PC-3 (cell line): ENCODE results near the gene RORB. TPM values are rescaled to one million over a fixed set of nuclear protein-coding genes. Genes with fewer than 3 reads are reported as not detected.

Source experiments
- ATAC-seq: fragments of 200-7000 bp; cut with Tn5 transposase; 2 replicates; pipeline ENCODE4 v1.9.1; 2020; ENCODE audit warnings: mild to moderate bottlenecking, moderate library complexity
- BruUV-seq: library from RNA; stranded (reverse); fragments of 400-500 nt; replicated peaks from 2 replicates; lab custom pipeline; 2021; lab: Mats Ljungman, UMichigan
- CTCF ChIA-PET: fragments of 300-600 bp; sonication (Branson Sonifier 250); formaldehyde crosslinking; loops from one replicate; lab custom pipeline; 2022; ENCODE audit warnings: antibody characterized with exemption; lab: Charles Lee
- POLR2A ChIA-PET: fragments of 300-600 bp; sonication (Branson Sonifier 250); formaldehyde crosslinking; loops from one replicate; lab custom pipeline; 2022; ENCODE audit warnings: antibody characterized with exemption; ENCODE audit not compliant: unreplicated experiment; lab: Charles Lee
- DNase-seq: peaks from one replicate; pipeline ENCODE4 v3.0.0-alpha.2; 2015
- H2AFZ ChIP-seq: fragments of 300-600 bp; sonication (generic); 2 replicates; pipeline ENCODE4 v1.6.0; 2016; ENCODE audit warnings: antibody characterized with exemption, low read length
- H3F3A ChIP-seq: fragments of 300-600 bp; sonication (generic); one replicate; pipeline ENCODE4 v1.6.0; 2017; ENCODE audit warnings: antibody characterized with exemption, low read length, control low read depth, mild to moderate bottlenecking; ENCODE audit not compliant: unreplicated experiment
- H3K27ac ChIP-seq: fragments of 300-600 bp; sonication (generic); 2 replicates; pipeline ENCODE4 v1.5.1; 2016; ENCODE audit warnings: mild to moderate bottlenecking, low read length
- H3K27me3 ChIP-seq: fragments of 300-600 bp; sonication (generic); 2 replicates; pipeline ENCODE4 v1.6.1; 2016; ENCODE audit warnings: low read length, mixed read lengths
- H3K36me3 ChIP-seq: fragments of 300-600 bp; sonication (generic); 2 replicates; pipeline ENCODE4 v1.6.1; 2016; ENCODE audit warnings: low read depth, mixed run types, low read length, mixed read lengths
- H3K4me1 ChIP-seq: fragments of 300-600 bp; sonication (generic); 2 replicates; pipeline ENCODE4 v1.5.1; 2016; ENCODE audit warnings: low read length; ENCODE audit not compliant: insufficient read depth
- H3K4me2 ChIP-seq: fragments of 300-600 bp; sonication (generic); 2 replicates; pipeline ENCODE4 v1.6.0; 2016; ENCODE audit warnings: low read length
- H3K4me3 ChIP-seq: fragments of 300-600 bp; sonication (generic); 2 replicates; pipeline ENCODE4 v1.5.1; 2016; ENCODE audit warnings: mild to moderate bottlenecking, low read length, mixed read lengths
- H3K79me2 ChIP-seq: fragments of 300-600 bp; sonication (generic); 2 replicates; pipeline ENCODE4 v1.6.1; 2017; ENCODE audit warnings: low read length, mixed read lengths
- H3K9ac ChIP-seq: fragments of 300-600 bp; sonication (generic); 2 replicates; pipeline ENCODE4 v1.6.0; 2016; ENCODE audit warnings: mild to moderate bottlenecking, low read length
- H3K9me2 ChIP-seq: fragments of 300-600 bp; sonication (generic); replicated peaks from 2 replicates; pipeline ENCODE4 v1.6.1; 2016; ENCODE audit warnings: mixed run types, low read length, mixed read lengths
- H3K9me3 ChIP-seq: fragments of 300-600 bp; sonication (generic); 2 replicates; pipeline ENCODE4 v1.6.1; 2016; ENCODE audit warnings: low read length, mixed read lengths
- H4K20me1 ChIP-seq: fragments of 300-600 bp; sonication (generic); 2 replicates; pipeline ENCODE4 v1.6.1; 2016; ENCODE audit warnings: low read length, mixed read lengths
- EZH2 ChIP-seq: fragments of 300-600 bp; sonication (generic); IDR thresholded peaks from one replicate; pipeline ENCODE4 v1.6.1; 2017; ENCODE audit warnings: antibody characterized with exemption, mild to moderate bottlenecking, low read length; ENCODE audit not compliant: unreplicated experiment
- EZH2phosphoT487 ChIP-seq: fragments of 300-600 bp; sonication (generic); IDR thresholded peaks from 2 replicates; pipeline ENCODE4 v1.6.1; 2018; ENCODE audit warnings: mild to moderate bottlenecking, antibody characterized with exemption, low read length, borderline replicate concordance
- intact Hi-C: fragments of 100-400 bp; cut with micrococcal nuclease; formaldehyde crosslinking; loops from 2 replicates; pipeline ENCODE4 v1.9.0; 2023
- total RNA-seq: library from RNA; depleted of rRNA; stranded (reverse); fragments of >200 nt; gene quantifications from 2 replicates; pipeline ENCODE4 v1.2.3, GENCODE V29; 2014
- TF ChIP-seq, protein P1 (sequence below): fragments of 300-600 bp; sonication (generic); conservative IDR thresholded peaks from 2 replicates; pipeline ENCODE4 v1.5.1; 2017; ENCODE audit warnings: antibody characterized with exemption, low read depth, mild to moderate bottlenecking, low read length

RORB gene
- total RNA-seq, 1 experiment from 2014 or later, result not detected

DNA sequence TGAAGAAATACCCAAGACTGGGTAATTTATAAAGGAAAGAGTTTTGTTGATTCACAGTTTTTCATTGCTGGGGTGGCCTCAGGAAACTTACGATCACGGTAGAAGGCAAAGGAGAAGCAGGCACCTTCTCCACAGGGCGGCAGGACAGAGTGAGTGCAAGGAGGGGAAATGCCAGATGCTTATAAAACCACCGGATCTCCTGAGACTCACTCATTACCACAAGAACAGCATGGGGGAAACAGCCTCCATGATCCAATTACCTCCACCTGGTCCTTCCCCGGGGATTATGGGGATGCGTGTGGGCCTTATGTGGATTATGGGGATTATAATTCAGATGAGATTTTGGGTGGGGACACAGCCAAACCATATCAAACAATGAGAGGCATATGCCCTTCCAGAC lies 18.5 kb upstream of the RORB start:
- ATAC-seq (no peak), DNase-seq (no peak)
- intact Hi-C loops, result no loop called here
- Histone ChIP-seq H3K9me2 (no peaks in the 10 kb centered on the region), H4K20me1 (no peaks in the 10 kb centered on the region), H3K4me3 (no peak overlapping the region), H3K4me1 (no peaks in the 10 kb centered on the region), H3K27me3 (no peaks in the 10 kb centered on the region), H3K27ac (no peak overlapping the region), H3K79me2 (no peaks in the 10 kb centered on the region), H3K9me3 (no peaks in the 10 kb centered on the region), H3K9ac (no peak overlapping the region), H3K36me3 (no peaks in the 10 kb centered on the region), H3K4me2 (no peak overlapping the region), H2AFZ (no peak overlapping the region), H3F3A (no peaks in the 10 kb centered on the region)
- ChIA-PET CTCF (no interaction called here), POLR2A (no interaction called here)
- no peak for TF ChIP-seq EZH2phosphoT487
- no TSS peak for BruUV-seq

DNA sequence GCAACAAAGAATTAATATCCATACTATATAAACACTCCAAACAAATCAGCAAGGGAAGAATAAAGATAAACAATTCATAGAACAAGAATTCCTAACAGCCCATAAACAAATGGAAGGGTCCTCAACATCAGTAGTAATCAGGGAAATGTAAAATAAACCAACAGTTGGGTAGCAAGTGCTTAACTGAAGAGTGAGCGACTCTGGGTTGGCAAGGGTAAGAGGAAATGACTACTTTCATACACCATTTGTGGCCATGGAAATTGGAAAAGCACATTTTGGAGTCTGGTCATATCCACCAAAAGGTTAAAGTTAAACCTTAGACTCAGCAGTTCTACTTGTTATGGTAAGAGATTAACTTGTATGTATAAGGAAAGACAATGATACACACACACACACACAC lies 17.4 kb upstream of the RORB start:
- no peaks in the 10 kb centered on the region for H3F3A ChIP-seq
- no peaks in the 10 kb centered on the region for H3K9me3 ChIP-seq
- H3K79me2 ChIP-seq, result no peaks in the 10 kb centered on the region
- no peak overlapping the region for H3K4me2 ChIP-seq
- H3K4me1 ChIP-seq, result no peaks in the 10 kb centered on the region
- ATAC-seq (no peak), DNase-seq (no peak)
- no peaks in the 10 kb centered on the region for H3K27me3 ChIP-seq
- no peaks in the 10 kb centered on the region for H4K20me1 ChIP-seq
- H3K9me2 ChIP-seq, result no peaks in the 10 kb centered on the region
- H3K36me3 ChIP-seq, result no peaks in the 10 kb centered on the region
- CTCF ChIA-PET, result no interaction called here
- H3K27ac ChIP-seq, result no peak overlapping the region
- no peak overlapping the region for H3K9ac ChIP-seq
- POLR2A ChIA-PET, result no interaction called here
- no peak overlapping the region for H2AFZ ChIP-seq
- intact Hi-C loops, result no loop called here
- H3K4me3 ChIP-seq, result no peak overlapping the region
- BruUV-seq, result no TSS peak
- TF ChIP-seq EZH2phosphoT487 (no peak), EZH2 (no peak)
- TF ChIP-seq, protein P1, sequence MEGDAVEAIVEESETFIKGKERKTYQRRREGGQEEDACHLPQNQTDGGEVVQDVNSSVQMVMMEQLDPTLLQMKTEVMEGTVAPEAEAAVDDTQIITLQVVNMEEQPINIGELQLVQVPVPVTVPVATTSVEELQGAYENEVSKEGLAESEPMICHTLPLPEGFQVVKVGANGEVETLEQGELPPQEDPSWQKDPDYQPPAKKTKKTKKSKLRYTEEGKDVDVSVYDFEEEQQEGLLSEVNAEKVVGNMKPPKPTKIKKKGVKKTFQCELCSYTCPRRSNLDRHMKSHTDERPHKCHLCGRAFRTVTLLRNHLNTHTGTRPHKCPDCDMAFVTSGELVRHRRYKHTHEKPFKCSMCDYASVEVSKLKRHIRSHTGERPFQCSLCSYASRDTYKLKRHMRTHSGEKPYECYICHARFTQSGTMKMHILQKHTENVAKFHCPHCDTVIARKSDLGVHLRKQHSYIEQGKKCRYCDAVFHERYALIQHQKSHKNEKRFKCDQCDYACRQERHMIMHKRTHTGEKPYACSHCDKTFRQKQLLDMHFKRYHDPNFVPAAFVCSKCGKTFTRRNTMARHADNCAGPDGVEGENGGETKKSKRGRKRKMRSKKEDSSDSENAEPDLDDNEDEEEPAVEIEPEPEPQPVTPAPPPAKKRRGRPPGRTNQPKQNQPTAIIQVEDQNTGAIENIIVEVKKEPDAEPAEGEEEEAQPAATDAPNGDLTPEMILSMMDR, result no peak

DNA sequence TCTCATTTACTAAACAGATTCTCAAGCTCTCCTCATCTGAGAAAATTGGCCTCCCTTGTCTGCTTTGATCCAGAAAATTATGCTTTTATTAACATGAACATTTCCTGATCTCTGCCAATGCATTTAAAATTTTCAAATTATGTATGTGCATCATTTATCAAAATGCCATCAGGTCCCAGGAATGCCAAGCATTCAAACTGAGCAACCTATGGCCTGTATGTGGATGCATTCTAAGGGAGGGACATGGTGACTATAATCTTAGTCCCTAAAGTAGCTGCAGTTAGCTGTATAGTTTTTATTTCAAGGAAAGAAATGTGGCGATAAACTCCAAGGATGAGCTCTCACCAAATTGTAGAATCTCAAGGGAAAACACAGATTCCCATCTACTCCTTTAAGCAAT lies 9.7 kb upstream of the RORB start:
- Histone ChIP-seq H3K27ac (no peak overlapping the region), H3K4me3 (no peak overlapping the region), H3K79me2 (no peaks in the 10 kb centered on the region), H3K9ac (no peak overlapping the region), H2AFZ (no peak overlapping the region), H3K27me3 (no peaks in the 10 kb centered on the region), H3K9me2 (no peaks in the 10 kb centered on the region), H3K4me2 (no peak overlapping the region), H3K36me3 (no peaks in the 10 kb centered on the region), H4K20me1 (no peaks in the 10 kb centered on the region), H3F3A (no peaks in the 10 kb centered on the region), H3K9me3 (no peaks in the 10 kb centered on the region), H3K4me1 (no peaks in the 10 kb centered on the region)
- TF ChIP-seq, protein P1, result no peak
- no peak for TF ChIP-seq EZH2phosphoT487
- TF ChIP-seq EZH2, result no peak
- DNase-seq, result no peak
- ChIA-PET CTCF (no interaction called here), POLR2A (no interaction called here)
- no peak for ATAC-seq
- intact Hi-C loops, result no loop called here
- no TSS peak for BruUV-seq
